IPS DF 6.9 (cell line): ENCODE data around the gene TRAK2.
A peak's percentile ranks its signal among the peaks of the same experiment; 100 is the strongest.

Experiments used
- DNase-seq: peaks from one replicate; pipeline ENCODE4 v3.0.0-alpha.2; 2013; ENCODE audit warnings: low read depth, low spot score
- H3K27ac ChIP-seq: one replicate; pipeline ENCODE4 v1.5.1; 2013; ENCODE audit warnings: low read length, control low read depth
- H3K27me3 ChIP-seq: 2 replicates; pipeline ENCODE4 v1.6.1; 2013; ENCODE audit warnings: mild to moderate bottlenecking, low read length; ENCODE audit not compliant: control insufficient read depth, insufficient read depth
- H3K36me3 ChIP-seq: 2 replicates; pipeline ENCODE4 v1.6.1; 2013; ENCODE audit warnings: low read length; ENCODE audit not compliant: control insufficient read depth, insufficient read depth
- H3K4me1 ChIP-seq: 2 replicates; pipeline ENCODE4 v1.6.1; 2013; ENCODE audit warnings: low read length; ENCODE audit not compliant: control insufficient read depth, insufficient read depth
- H3K4me3 ChIP-seq: 2 replicates; pipeline ENCODE4 v1.5.1; 2013; ENCODE audit warnings: mild to moderate bottlenecking, low read length
- H3K9me3 ChIP-seq: 2 replicates; pipeline ENCODE4 v1.6.1; 2013; ENCODE audit warnings: low read length, inconsistent platforms; ENCODE audit not compliant: control insufficient read depth, insufficient read depth
- WGBS: extraction: QIAGEN DNeasy Blood & Tissue Kit; methylation state at CpG from one replicate; pipeline ENCODE4 v1.1.7; 2013; ENCODE audit warnings: mixed read lengths, missing lambda C conversion rate; ENCODE audit not compliant: insufficient read length, insufficient coverage; 5-methylcytosine and 5-hydroxymethylcytosine counted together

Gene TRAK2

DNA sequence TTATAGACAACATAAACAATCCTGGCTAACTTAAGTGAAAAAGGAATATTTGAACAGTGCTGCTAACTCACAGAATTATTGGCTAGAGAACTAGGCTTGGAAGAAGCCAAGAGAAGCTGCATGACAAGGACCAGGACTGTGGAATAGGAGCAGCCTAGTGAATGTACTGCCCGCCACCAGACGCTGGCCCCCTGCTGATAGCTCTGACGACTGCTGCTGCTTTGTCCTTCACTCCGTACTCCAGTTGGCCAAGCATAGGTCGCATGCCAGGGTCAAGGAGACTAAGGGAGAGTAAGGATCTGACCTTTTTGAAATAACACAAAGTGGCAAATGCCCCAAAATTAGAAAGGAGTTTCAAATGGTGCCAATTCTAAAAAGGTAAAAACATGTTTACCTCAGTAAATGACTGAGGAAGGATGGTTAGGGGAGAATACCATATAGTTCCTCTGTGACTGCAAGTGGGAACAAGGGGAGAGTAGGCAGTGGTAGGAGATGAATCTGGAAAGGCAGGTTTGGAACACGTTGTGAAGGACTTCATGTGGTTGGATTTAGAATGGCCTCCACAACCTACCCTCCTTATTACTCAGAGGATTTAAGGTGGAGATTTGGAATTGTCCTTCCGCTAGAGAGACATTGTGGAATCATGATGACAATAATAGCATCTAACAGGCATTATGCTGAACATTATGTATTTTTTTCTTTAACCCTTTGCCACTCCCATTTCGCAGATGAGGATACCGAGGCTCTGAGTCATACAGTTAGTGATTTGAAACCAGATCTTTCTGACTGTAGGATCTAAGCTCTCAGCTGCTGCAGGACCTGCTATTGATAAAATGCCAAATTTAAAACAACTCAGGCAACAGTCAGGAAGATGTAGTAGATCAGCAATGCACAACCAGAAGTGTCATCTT lies 19.8 kb upstream of the TRAK2 start:
- DNase-seq, result no peak
- no peaks in the 10 kb centered on the region for H3K36me3 ChIP-seq
- WGBS, result no CpG with 5 or more reads among the region's 9 CpGs

DNA sequence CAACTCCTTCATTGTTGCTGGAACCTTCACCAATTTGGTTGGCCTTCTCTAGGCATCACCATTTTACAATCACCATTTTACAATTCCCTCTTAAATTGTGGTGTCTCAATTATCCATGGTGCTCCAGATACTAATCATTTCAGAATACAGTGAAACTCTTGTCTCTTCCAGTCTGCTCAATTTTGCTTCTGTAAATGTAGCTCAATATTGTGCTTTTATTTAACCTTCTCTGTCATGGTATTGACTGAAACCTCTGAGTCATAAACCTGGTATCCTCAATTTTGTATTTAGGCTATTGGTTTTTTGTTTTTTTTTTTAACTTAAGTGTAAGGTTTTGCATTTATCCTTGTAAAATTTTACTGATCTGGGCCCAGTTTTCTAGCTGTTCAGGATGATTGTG lies 16.4 kb upstream of the TRAK2 start:
- no peaks in the 10 kb centered on the region for H3K27me3 ChIP-seq
- no peak for DNase-seq
- peaks cover 5% of the 10 kb centered on the region; the same call in 1 of the 2 replicates for H3K36me3 ChIP-seq
- H3K4me3 ChIP-seq, result no peak overlapping the region
- H3K4me1 ChIP-seq, result no peaks in the 10 kb centered on the region
- no peak overlapping the region for H3K27ac ChIP-seq
- H3K9me3 ChIP-seq, result no peaks in the 10 kb centered on the region

More for the DNA sequence above, 19.8 kb upstream of the TRAK2 start:
- Histone ChIP-seq H3K9me3 (no peaks in the 10 kb centered on the region), H3K27ac (no peak overlapping the region), H3K4me1 (no peaks in the 10 kb centered on the region), H3K4me3 (no peak overlapping the region), H3K27me3 (no peaks in the 10 kb centered on the region)

DNA sequence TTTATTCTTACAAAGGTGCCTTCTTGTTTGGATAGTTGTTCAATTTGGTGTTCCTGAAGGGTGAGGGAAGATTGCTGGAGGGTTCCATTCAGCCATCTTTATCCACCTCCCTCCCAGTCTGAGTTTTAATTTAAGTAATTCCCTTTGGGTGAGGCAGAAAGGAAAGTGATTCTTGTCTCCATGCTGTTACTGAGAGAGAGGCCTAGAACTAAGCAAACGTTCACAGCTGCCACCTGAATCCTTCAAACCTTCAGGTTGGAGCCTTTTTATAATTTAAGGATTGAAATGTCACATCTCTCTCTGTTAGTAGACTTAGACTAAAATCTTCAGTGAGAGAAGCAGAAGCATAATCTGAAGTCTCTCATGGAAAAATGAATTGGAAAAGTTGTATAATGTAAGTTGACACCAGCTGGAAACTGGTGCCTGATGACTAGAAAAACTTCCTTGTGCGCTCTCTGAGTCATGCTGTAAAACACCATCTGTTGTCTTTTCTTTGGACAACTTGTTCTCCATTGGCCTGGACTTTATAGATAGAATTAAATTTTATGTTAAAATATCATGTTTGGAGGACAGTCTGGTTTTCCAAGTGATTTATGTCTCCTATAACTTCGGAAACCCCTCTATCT lies 14.9 kb upstream of the TRAK2 start:
- no peak for DNase-seq
- Histone ChIP-seq H3K4me1 (no peaks in the 10 kb centered on the region), H3K9me3 (no peaks in the 10 kb centered on the region), H3K27ac (no peak overlapping the region), H3K36me3 (peaks cover 5% of the 10 kb centered on the region; the same call in 1 of the 2 replicates), H3K4me3 (no peak overlapping the region), H3K27me3 (no peaks in the 10 kb centered on the region)
- WGBS, result no CpG with 5 or more reads among the region's 3 CpGs

DNA sequence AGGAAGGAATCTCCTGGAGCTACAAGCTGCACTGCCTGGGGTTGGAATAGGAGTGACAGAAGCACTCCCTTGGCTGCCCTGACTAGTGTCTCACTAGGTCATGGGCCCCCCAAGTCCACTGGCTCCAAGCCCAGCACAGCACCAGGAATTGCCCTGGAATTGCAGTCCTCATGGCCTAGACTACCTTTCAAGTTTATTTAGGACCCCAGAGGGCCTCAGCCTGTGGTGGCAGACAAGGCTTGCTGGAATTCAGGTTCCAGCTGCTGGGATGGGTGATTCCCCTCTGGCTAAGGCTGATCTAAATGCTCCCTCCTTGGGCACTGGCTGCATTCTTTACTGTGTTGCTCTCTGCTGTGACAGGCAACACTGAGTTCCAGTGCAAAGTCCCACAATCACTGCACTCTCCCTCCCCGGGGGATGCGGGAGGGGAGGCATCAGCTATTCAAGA lies 14.3 kb upstream of the TRAK2 start:
- H3K27ac ChIP-seq, result no peak overlapping the region
- no peak for DNase-seq
- H3K4me3 ChIP-seq, result no peak overlapping the region

DNA sequence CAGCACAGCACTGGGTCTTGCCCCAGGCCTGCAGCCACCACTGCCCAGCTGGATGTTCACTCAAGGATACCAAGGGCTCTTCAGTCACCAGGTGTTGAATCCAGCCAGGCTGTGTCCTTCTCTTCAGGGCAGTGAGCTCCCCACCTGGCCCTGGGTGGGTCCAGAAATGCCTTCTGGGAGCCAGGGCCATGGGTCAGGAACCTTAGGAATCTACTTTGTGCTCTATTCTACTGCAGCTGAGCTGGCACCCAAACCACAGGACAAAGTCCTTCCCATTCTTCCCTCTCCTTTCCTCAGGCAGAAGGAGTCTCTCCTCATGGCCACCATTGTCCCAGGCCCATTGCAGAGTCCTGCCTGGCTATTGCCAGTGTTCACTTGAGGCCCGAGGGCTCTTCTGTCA lies 13.3 kb upstream of the TRAK2 start:
- no peak for DNase-seq
- Histone ChIP-seq H3K4me1 (no peaks in the 10 kb centered on the region), H3K36me3 (peaks cover 5% of the 10 kb centered on the region; the same call in 1 of the 2 replicates), H3K27me3 (no peaks in the 10 kb centered on the region), H3K27ac (no peak overlapping the region), H3K9me3 (no peaks in the 10 kb centered on the region), H3K4me3 (no peak overlapping the region)
- WGBS, result no CpG with 5 or more reads among the region's 1 CpG

More for the DNA sequence above, 14.3 kb upstream of the TRAK2 start:
- Histone ChIP-seq H3K27me3 (no peaks in the 10 kb centered on the region), H3K4me1 (no peaks in the 10 kb centered on the region), H3K9me3 (no peaks in the 10 kb centered on the region), H3K36me3 (peaks cover 5% of the 10 kb centered on the region; the same call in 1 of the 2 replicates)
- no CpG with 5 or more reads among the region's 2 CpGs for WGBS

DNA sequence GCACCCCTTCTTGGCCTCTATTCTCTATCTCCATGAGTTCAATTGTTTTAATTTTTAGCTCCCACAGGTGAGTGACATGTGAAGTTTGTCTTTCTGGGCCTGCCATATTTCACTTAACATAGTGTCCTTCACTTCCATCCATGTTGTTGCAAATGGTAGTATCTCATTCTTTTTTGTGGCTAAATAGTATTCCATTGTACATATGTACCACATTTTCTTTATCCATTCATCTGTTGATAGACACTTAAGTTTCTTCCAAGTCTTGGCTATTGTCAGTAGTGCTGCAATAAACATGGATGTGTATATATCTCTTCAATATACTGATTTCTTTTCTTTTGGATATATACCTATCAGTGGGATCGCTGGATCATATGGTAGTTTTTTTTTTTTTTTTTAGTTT lies 9.3 kb upstream of the TRAK2 start:
- no peak overlapping the region for H3K27ac ChIP-seq
- H3K36me3 ChIP-seq, result peaks cover 5% of the 10 kb centered on the region; the same call in 1 of the 2 replicates
- DNase-seq, result no peak
- H3K4me3 ChIP-seq, result no peak overlapping the region
- no peaks in the 10 kb centered on the region for H3K4me1 ChIP-seq
- no peaks in the 10 kb centered on the region for H3K9me3 ChIP-seq
- H3K27me3 ChIP-seq, result no peaks in the 10 kb centered on the region
- no CpG with 5 or more reads among the region's 1 CpG for WGBS

DNA sequence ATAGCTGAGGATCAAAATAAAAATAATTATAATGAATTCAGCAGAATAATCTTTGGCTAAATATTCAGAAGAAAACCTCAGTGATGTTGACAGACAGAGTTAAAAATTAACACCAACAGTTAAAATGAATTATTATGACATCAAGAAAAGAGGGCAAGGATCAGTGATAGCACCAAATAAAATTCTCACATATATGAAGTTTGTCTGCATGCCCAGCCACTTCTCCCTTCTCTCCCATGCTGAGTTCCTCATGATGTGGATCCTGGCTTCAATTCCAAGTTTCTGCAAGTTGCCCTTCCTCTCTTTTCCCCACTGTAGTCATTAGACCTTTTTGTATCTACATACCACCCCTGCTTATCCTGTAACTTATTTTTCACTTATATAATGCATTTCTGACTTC lies 7.1 kb upstream of the TRAK2 start:
- no peak overlapping the region for H3K4me3 ChIP-seq
- no peak overlapping the region for H3K27ac ChIP-seq
- H3K9me3 ChIP-seq, result no peaks in the 10 kb centered on the region
- H3K27me3 ChIP-seq, result no peaks in the 10 kb centered on the region
- no peak for DNase-seq
- H3K4me1 ChIP-seq, result no peaks in the 10 kb centered on the region
- H3K36me3 ChIP-seq, result no peaks in the 10 kb centered on the region

DNA sequence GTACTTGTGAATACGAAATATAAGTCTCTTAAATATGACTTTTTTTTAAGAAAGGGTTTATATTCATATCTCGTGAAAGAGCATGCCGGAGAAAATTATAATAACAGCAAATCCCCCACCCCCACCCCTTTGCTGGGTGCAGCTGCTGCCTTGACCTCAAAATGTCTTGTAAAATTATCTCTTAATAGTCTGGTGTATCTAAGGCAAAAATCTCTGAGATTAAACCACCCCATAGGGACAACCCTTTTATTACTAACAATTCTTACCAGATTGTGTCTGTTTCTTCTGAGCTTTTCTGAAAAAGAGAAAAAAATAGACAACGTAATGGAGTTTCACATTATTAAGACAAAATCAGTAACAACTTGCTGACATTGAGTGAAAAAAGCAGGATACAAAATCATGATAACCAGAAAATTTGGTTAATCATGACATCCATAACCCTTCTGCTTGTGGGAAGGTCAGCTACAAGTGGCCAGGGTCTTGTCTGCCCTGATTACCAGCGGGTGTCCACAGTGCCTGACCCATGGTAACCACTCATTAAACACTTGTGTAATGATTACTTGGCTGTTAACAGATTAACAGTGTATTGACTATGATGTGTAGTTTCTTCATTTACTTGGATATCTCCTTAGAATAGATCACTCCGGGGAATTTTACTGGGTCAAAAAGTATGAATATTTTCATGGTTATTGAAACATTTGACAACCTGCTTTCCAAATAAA lies 1.8 kb upstream of the TRAK2 start:
- no peaks in the 10 kb centered on the region for H3K36me3 ChIP-seq
- no peaks in the 10 kb centered on the region for H3K27me3 ChIP-seq
- H3K4me3 ChIP-seq, result no peak overlapping the region
- WGBS, result no CpG with 5 or more reads among the region's 6 CpGs
- no peaks in the 10 kb centered on the region for H3K4me1 ChIP-seq
- DNase-seq, result no peak
- no peaks in the 10 kb centered on the region for H3K9me3 ChIP-seq
- no peak overlapping the region for H3K27ac ChIP-seq

DNA sequence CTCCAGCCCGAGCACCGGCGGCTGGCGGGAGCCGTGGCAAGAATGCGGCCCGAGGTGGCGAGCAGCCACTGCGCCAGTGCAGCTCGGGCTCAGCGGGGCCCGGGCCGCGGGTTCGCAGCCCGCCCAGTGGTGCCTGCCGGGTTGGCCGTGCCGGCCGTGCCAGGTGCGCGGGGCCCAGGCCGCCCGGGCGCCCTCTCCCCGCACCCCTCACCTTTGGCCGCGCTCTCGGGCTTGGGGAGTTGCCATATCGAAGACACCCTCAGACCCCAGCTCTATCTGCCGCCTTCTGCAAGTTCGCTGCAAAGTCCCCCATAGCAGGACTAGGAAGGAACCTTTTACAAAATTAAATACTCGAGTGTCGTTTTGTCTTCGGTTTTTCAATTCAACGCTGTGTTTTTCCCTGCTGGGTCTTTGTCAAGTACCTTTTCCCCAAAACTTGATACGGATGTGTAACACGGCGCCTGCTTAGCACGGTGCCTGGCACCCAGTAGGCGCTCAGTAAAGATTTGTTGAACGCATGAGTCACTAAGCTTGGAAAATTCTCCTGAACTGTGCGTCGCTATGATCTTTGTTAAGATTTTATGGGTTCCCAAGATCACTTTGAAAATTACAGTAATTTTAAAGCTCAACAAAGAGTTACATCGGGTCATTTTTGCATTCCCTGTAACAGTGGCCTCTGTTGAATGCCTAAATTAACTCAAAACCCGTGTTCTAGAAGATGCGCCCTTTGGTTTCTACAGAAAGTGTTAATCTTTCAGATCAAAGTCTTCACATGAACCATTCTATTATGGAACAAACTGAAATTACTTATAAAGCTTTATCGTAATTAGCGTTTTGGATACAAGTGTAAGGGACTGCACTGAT lies 1.0 kb upstream of the TRAK2 start:
- no peak overlapping the region for H3K27ac ChIP-seq
- no peaks in the 10 kb centered on the region for H3K36me3 ChIP-seq
- H3K4me1 ChIP-seq, result no peaks in the 10 kb centered on the region
- no CpG with 5 or more reads among the region's 49 CpGs for WGBS
- peak overlapping the region; percentile 81; the same call in 1 of the 2 replicates for H3K4me3 ChIP-seq
- no peaks in the 10 kb centered on the region for H3K27me3 ChIP-seq
- no peak for DNase-seq
- H3K9me3 ChIP-seq, result no peaks in the 10 kb centered on the region

DNA sequence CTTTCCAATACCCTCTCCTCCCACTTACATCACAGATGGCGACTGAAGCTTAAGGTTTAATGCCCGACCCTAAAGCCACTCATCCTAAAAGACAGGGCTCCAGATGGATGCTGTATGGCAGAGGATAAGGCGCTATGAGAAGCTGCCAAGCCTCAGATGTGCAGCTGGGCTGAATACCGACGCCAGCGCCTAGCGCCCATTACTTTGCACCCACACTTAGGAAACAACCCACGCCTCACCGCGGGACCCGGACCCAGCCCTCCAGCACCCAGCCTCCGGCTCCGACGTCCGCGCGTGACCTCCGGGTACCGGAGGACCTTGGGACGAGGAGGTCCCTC lies 335 bp downstream of the TRAK2 start:
- Histone ChIP-seq H3K9me3 (no peaks in the 10 kb centered on the region), H3K4me1 (no peaks in the 10 kb centered on the region), H3K27me3 (no peaks in the 10 kb centered on the region), H3K36me3 (no peaks in the 10 kb centered on the region), H3K4me3 (peak overlapping the region; percentile 81), H3K27ac (no peak overlapping the region)
- no peak for DNase-seq
- WGBS, result no CpG with 5 or more reads among the region's 20 CpGs
